GM12874 (cell line): Measurements from ENCODE around the gene MOB3B.

Experiments used
- CTCF ChIP-seq: IDR thresholded peaks from 2 replicates; pipeline ENCODE4 v1.5.1; 2011; ENCODE audit warnings: low read depth, mild to moderate bottlenecking, control low read depth, low read length, moderate library complexity; ENCODE audit not compliant: insufficient read depth

Gene MOB3B

DNA sequence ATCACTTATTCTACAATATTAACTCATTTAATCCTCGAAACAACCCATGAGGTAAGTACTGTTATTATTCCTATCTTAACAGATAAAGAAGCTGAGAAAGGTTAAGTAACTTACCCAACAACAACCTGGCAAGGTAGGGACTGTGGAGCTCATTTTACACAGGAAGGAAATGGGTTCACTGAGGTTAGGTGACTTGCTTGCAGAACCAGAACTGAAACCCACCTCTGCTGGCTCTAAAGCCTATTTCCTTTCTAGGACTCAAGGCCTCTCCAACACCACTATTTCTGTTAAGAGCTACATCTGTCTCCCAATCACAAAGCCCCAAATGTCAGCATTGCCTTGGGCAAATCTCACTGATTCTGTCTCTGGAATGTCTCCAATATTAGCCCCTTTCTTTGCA lies 44.5 kb downstream of the MOB3B start:
- TF ChIP-seq CTCF: no peak

DNA sequence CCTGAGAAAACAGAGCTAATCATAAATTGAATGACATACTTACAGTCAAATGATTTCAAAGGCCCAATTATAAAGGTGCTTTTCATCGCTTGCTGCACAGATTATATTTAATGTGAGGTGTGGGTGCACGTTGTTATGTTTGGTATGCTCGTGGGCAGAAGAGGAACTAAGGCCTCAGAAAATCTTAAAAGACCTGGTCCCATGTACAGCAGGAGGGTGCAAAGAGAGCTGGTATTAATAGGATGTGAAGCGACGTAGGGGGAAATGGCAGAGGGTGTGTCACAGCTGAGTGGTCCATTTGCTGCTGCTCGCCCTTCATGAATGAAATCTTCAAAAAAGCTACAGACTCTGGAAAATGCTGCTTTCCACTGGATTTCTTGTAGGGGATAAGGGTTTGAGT lies 46.0 kb downstream of the MOB3B start:
- TF ChIP-seq CTCF: no peak

DNA sequence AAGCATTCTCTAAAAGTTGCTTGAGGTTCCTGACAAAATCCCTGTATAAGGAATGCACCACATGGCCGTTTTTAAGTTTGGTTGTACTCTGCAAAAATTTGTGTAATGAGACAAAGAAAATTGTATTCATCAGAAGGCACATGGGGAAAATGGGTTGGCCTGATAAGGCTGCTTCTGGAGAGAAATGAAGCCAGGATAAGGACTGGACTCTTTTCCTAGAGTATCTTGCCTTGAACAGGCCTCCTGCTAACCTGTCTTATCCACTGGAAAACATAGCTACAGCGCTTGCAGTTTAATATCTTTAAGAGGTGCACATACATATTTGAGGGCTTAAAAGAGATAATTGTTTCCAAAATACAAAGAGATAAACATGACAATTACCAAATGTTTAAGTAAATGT lies 46.9 kb downstream of the MOB3B start:
- no peak for TF ChIP-seq CTCF

- TF ChIP-seq CTCF: no peak
These were observed 51.3 kb downstream of the MOB3B start for GRCh38 chr9:27478322-27478721.

DNA sequence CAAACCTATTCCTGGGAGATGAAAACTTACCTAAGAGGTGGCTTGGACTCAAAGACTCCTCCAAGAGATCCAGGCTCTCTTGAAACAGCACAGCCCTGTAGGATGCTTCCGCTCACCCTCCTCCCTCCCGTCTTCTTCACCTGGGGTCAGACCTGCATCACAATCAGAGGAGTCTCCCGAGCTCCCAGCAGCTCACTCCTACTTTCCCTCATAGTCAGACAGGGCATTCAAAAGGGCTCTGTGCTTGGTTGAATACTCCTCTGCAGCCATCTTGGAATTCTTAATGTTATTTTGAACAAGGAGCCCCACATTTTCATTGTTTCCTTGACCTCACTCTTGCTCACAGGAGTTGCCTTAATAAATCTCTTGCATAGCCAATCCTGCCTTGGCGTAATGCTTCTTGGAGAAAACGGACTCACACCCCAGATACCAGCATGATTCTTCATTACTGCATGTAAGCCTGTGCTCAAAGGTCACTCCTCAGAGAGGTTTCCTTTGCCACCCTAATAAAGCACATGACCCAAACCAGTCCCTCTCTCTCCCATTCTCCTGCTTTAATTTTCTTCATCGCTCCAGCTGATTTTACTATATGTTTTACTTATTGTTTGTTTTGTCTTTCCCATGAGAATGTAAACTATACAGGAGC lies 52.6 kb downstream of the MOB3B start:
- TF ChIP-seq CTCF: no peak

DNA sequence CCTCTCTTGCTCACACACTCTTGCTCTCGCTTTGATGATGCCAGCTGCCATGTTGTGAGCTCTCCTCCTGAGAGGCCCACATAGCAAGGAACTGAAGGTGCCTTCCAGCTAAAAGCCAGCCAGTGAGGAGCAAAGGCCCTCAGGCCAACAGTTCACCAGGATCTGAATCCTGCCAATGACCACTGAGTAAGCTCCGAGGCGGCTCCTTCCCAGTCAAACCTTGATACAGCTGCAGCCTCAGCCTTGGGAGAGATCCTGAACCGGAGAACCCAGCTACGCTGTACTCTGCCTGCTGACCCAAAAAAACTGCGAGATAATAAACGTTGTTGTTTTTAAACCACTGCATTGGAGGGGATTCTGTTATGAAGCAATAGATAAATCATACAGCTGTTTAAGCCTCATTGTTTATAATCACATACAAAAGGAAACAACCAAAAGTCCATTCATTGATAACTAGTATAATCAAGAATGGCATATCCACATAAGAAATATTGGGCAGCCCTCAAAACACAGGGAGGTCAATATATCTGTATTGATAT lies 54.5 kb downstream of the MOB3B start:
- TF ChIP-seq CTCF: no peak

- TF ChIP-seq CTCF: no peak
These were observed 55.3 kb downstream of the MOB3B start for GRCh38 chr9:27474305-27474704.
